CD14-positive monocyte (primary cell): ENCODE measurements around the gene IL16. TPM values are rescaled to one million over a fixed set of nuclear protein-coding genes. Genes with fewer than 3 reads are reported as not detected.

Experiments used
- DNase-seq, 3 donors: peaks; one replicate each; pipeline ENCODE4 v3.0.0-alpha.2; 2011 to 2022
- H2AFZ ChIP-seq: 2 replicates; pipeline ENCODE4 v1.6.0; 2012; ENCODE audit warnings: mild to moderate bottlenecking, low read depth, low read length, inconsistent platforms; ENCODE audit not compliant: insufficient read depth, poor library complexity, severe bottlenecking
- H3K27ac ChIP-seq, 2 donors: 1 replicate in 1 of 2; 2 replicates in 1 of 2; pipeline ENCODE4 v1.5.1; 2012 to 2013; ENCODE audit warnings: low read length in 2 of 2, control low read depth in 1 of 2, inconsistent platforms in 1 of 2, low read depth in 1 of 2, mild to moderate bottlenecking in 1 of 2
- H3K27me3 ChIP-seq, 2 donors: one replicate each; pipeline versions ENCODE4 v1.6.0 to v1.6.1; 2011 to 2013; ENCODE audit warnings: low read length in 2 of 2; ENCODE audit not compliant: control insufficient read depth in 2 of 2, insufficient read depth in 2 of 2
- H3K36me3 ChIP-seq, 2 donors: replicated peaks in 1 of 2; 1 replicate in 1 of 2; 2 replicates in 1 of 2; pipeline versions ENCODE4 v1.5.1 to v1.6.1; 2012 to 2013; ENCODE audit warnings: low read length in 2 of 2, control low read depth in 1 of 2, inconsistent platforms in 1 of 2, mild to moderate bottlenecking in 1 of 2; ENCODE audit not compliant: insufficient read depth in 2 of 2, control insufficient read depth in 1 of 2
- H3K4me1 ChIP-seq, 2 donors: 1 replicate in 1 of 2; 2 replicates in 1 of 2; pipeline versions ENCODE4 v1.5.1 to v1.6.1; 2012 to 2013; ENCODE audit warnings: low read length in 2 of 2, control low read depth in 1 of 2, inconsistent platforms in 1 of 2, mild to moderate bottlenecking in 1 of 2, moderate library complexity in 1 of 2; ENCODE audit not compliant: insufficient read depth in 2 of 2, control insufficient read depth in 1 of 2
- H3K4me2 ChIP-seq: replicated peaks from 2 replicates; pipeline ENCODE3; 2012; ENCODE audit warnings: low read length, moderate library complexity, mild to moderate bottlenecking; ENCODE audit not compliant: poor library complexity, severe bottlenecking; ENCODE audit errors: extremely low read depth
- H3K4me3 ChIP-seq, 3 experiments: fragments of 200-600 bp in 1 of 3; sonication (generic) in 1 of 3; replicated peaks in 1 of 3; 1 replicate in 2 of 3; 2 replicates in 1 of 3; pipeline ENCODE4 v1.5.1; 2011 to 2013; ENCODE audit warnings: low read length in 3 of 3, mild to moderate bottlenecking in 3 of 3, control low read depth in 2 of 3, low read depth in 2 of 3, inconsistent platforms in 1 of 3, moderate library complexity in 1 of 3
- H3K79me2 ChIP-seq: 2 replicates; pipeline ENCODE4 v1.6.0; 2012; ENCODE audit warnings: mild to moderate bottlenecking, control low read depth, inconsistent platforms, low read length, moderate library complexity; ENCODE audit not compliant: insufficient read depth
- H3K9ac ChIP-seq: 2 replicates; pipeline ENCODE4 v1.6.0; 2017; ENCODE audit warnings: low read length, mild to moderate bottlenecking; ENCODE audit not compliant: insufficient read depth, poor library complexity, severe bottlenecking
- H3K9me3 ChIP-seq, 2 donors: replicated peaks in 1 of 2; 1 replicate in 1 of 2; 2 replicates in 1 of 2; pipeline versions ENCODE4 v1.5.1 to v1.6.1; 2012 to 2013; ENCODE audit warnings: low read length in 2 of 2, control low read depth in 1 of 2; ENCODE audit not compliant: control insufficient read depth in 1 of 2, insufficient read depth in 1 of 2
- H4K20me1 ChIP-seq: 2 replicates; pipeline ENCODE4 v1.6.0; 2012; ENCODE audit warnings: mild to moderate bottlenecking, low read length, control low read depth, moderate library complexity; ENCODE audit not compliant: insufficient read depth
- H3K27ac Mint-ChIP-seq, 7 donors: one replicate each; pipeline ENCODE4 v1.8.0; 2020; ENCODE audit warnings: mild to moderate bottlenecking in 7 of 7, mixed read lengths in 7 of 7, moderate library complexity in 6 of 7, inconsistent platforms in 2 of 7
- H3K27me3 Mint-ChIP-seq, 3 donors: one replicate each; pipeline ENCODE4 v1.8.0; 2021 to 2022; ENCODE audit warnings: low read depth in 3 of 3, mild to moderate bottlenecking in 3 of 3, mixed read lengths in 3 of 3, moderate library complexity in 3 of 3, inconsistent platforms in 1 of 3
- H3K36me3 Mint-ChIP-seq, 2 donors: one replicate each; pipeline ENCODE4 v1.8.0; 2020; ENCODE audit warnings: mixed read lengths in 2 of 2, inconsistent platforms in 1 of 2, mild to moderate bottlenecking in 1 of 2
- H3K4me1 Mint-ChIP-seq: one replicate; pipeline ENCODE4 v1.8.0; 2020; ENCODE audit warnings: mild to moderate bottlenecking, mixed read lengths
- H3K4me3 Mint-ChIP-seq, 2 donors: one replicate each; pipeline ENCODE4 v1.8.0; 2020; ENCODE audit warnings: mild to moderate bottlenecking in 2 of 2, mixed read lengths in 2 of 2, moderate library complexity in 1 of 2
- H3K9me3 Mint-ChIP-seq, 7 donors: one replicate each; pipeline ENCODE4 v1.8.0; 2020 to 2022; ENCODE audit warnings: mixed read lengths in 7 of 7, mild to moderate bottlenecking in 6 of 7, moderate library complexity in 6 of 7, inconsistent platforms in 2 of 7
- WGBS: methylation state at CpG from one replicate; pipeline ENCODE4 v1.1.5; 2013; ENCODE audit warnings: missing lambda C conversion rate; ENCODE audit not compliant: insufficient coverage; 5-methylcytosine and 5-hydroxymethylcytosine counted together
- intact Hi-C, 2 donors: fragments of 100-400 bp; cut with micrococcal nuclease; formaldehyde crosslinking; loops; one replicate each; pipeline versions ENCODE4 v1.15.0 to v1.15.1; 2023
- polyA plus RNA-seq, 3 donors: library from polyadenylated mRNA; depleted of rRNA in 1 of 3; unstranded in 2 of 3; stranded (reverse) in 1 of 3; fragments of 300-500 nt in 2 of 3; fragments of >200 nt in 1 of 3; fragmentation: Illumina TruSeq in 2 of 3; gene quantifications; 1 replicate in 2 of 3; 2 replicates in 1 of 3; pipeline ENCODE4 v1.2.3, GENCODE V29; 2012 to 2021
- TF ChIP-seq, protein P1 (sequence below): fragments of 200-600 bp; IDR thresholded peaks from one replicate; pipeline ENCODE4 v1.8.0; 2022; ENCODE audit warnings: antibody characterized with exemption, mild to moderate bottlenecking

Gene IL16
- polyA plus RNA-seq, 3 donors: 64.8 to 95.1 (median 71.5) TPM

DNA sequence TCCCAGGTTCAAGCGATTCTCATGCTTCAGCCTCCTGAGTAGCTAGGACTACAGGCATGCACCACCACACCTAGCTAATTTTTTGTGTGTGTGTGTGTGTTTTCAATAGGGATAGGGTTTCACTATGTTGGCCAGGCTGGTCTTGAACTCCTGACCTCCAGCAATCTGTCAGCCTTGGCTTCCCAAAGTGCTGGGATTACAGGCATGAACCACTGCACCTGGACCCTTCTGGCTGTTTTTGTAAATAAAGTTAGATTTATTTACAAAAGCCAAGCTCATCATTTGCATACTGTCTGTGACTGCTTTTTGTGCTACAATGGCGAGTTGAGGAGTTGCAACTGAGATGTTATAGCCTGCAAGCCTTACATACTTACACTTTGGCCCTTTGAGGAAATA lies 28.6 kb upstream of the IL16 start:
- H3K27ac Mint-ChIP-seq: no peak overlapping the region
- no peak overlapping the region for H3K4me2 ChIP-seq
- H3K27me3 Mint-ChIP-seq: peaks cover 2 to 6% (median 5%) of the 10 kb centered on the region in 3 donors
- TF ChIP-seq, protein P1, sequence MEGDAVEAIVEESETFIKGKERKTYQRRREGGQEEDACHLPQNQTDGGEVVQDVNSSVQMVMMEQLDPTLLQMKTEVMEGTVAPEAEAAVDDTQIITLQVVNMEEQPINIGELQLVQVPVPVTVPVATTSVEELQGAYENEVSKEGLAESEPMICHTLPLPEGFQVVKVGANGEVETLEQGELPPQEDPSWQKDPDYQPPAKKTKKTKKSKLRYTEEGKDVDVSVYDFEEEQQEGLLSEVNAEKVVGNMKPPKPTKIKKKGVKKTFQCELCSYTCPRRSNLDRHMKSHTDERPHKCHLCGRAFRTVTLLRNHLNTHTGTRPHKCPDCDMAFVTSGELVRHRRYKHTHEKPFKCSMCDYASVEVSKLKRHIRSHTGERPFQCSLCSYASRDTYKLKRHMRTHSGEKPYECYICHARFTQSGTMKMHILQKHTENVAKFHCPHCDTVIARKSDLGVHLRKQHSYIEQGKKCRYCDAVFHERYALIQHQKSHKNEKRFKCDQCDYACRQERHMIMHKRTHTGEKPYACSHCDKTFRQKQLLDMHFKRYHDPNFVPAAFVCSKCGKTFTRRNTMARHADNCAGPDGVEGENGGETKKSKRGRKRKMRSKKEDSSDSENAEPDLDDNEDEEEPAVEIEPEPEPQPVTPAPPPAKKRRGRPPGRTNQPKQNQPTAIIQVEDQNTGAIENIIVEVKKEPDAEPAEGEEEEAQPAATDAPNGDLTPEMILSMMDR: no peak
- no peaks in the 10 kb centered on the region for H3K36me3 ChIP-seq
- no peaks in the 10 kb centered on the region for H3K9me3 Mint-ChIP-seq
- H3K4me3 ChIP-seq: no peak overlapping the region
- H4K20me1 ChIP-seq: no peaks in the 10 kb centered on the region
- DNase-seq: no peak
- H3K4me3 Mint-ChIP-seq: no peak overlapping the region
- no peak overlapping the region for H2AFZ ChIP-seq
- no peaks in the 10 kb centered on the region for H3K79me2 ChIP-seq
- no peak overlapping the region for H3K27ac ChIP-seq
- no peaks in the 10 kb centered on the region for H3K36me3 Mint-ChIP-seq
- intact Hi-C loops: no loop called here
- no peaks in the 10 kb centered on the region for H3K4me1 ChIP-seq
- H3K9ac ChIP-seq: no peak overlapping the region
- WGBS: no CpG with 5 or more reads among the region's 2 CpGs
- no peaks in the 10 kb centered on the region for H3K27me3 ChIP-seq
- H3K9me3 ChIP-seq: no peaks in the 10 kb centered on the region
- peaks cover 7% of the 10 kb centered on the region for H3K4me1 Mint-ChIP-seq

DNA sequence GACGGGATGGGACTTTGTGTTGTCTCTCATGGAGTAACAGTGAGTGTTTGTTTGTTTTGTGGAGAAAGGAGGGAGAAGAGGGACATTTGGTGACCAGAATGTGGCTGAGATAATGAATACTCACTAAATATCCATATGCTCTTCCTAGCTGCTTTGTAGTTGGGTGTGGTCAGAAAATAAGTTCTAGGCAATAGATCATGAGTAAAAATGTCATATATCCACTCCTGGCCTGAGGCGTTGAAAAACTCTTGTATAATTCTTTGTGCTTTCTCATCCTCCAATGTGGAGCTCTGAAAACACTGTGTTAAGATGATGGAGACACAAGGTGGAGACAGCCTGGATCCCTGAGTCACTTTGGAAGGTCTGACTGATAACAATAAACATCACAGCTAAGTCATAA lies 28.0 kb upstream of the IL16 start:
- no peak overlapping the region for H3K27ac ChIP-seq
- no peak overlapping the region for H3K4me2 ChIP-seq
- no peaks in the 10 kb centered on the region for H3K9me3 ChIP-seq
- no peaks in the 10 kb centered on the region for H4K20me1 ChIP-seq
- 100% methylated on average over 1 of the region's 2 CpGs for WGBS
- Mint-ChIP-seq H3K36me3 (no peaks in the 10 kb centered on the region), H3K4me1 (peaks cover 7% of the 10 kb centered on the region), H3K9me3 (no peaks in the 10 kb centered on the region), H3K27me3 (peaks cover 2 to 6% (median 5%) of the 10 kb centered on the region in 3 donors), H3K27ac (no peak overlapping the region), H3K4me3 (no peak overlapping the region)
- no peaks in the 10 kb centered on the region for H3K4me1 ChIP-seq
- no peak overlapping the region for H2AFZ ChIP-seq
- no peaks in the 10 kb centered on the region for H3K79me2 ChIP-seq
- intact Hi-C loops: no loop called here
- H3K9ac ChIP-seq: no peak overlapping the region
- no peak overlapping the region for H3K4me3 ChIP-seq
- TF ChIP-seq, protein P1: no peak
- no peaks in the 10 kb centered on the region for H3K27me3 ChIP-seq
- no peak for DNase-seq
- H3K36me3 ChIP-seq: no peaks in the 10 kb centered on the region
